SW 1271 (cell line): ENCODE measurements around the gene LMAN2L.

Source experiments
- DNase-seq, 2 experiments: peaks; one replicate each; lab custom pipeline; 2025; lab: John Stamatoyannopoulos, UW

Gene LMAN2L

GRCh38 chr2:96739633-96740428, at the start of gene LMAN2L:
LMAN2L (minus strand) TSS chr2:96740064; CDS start chr2:96740040, 24 bp downstream.
- DNase-seq: peak; percentile 97 to 99

- DNase-seq: no peak
Observed at GRCh38 chr2:96789245-96789617, 49.4 kb upstream of the LMAN2L start.

GRCh38 chr2:96788442-96789244, 48.8 kb upstream of the LMAN2L start:
- DNase-seq: no peak

GRCh38 chr2:96787411-96787810, 47.5 kb upstream of the LMAN2L start:
- DNase-seq: no peak

- no peak for DNase-seq
Observed at GRCh38 chr2:96783388-96783787, 43.5 kb upstream of the LMAN2L start.

- no peak for DNase-seq
Observed at GRCh38 chr2:96775160-96775559, 35.3 kb upstream of the LMAN2L start.

- DNase-seq: no peak
Observed at GRCh38 chr2:96773922-96774321, 34.1 kb upstream of the LMAN2L start.

GRCh38 chr2:96772903-96773671, 33.2 kb upstream of the LMAN2L start:
- no peak for DNase-seq

GRCh38 chr2:96771796-96772618, 32.1 kb upstream of the LMAN2L start:
- no peak for DNase-seq

- DNase-seq: no peak
Observed at GRCh38 chr2:96770442-96771202, 30.8 kb upstream of the LMAN2L start.

GRCh38 chr2:96769814-96770213, 29.9 kb upstream of the LMAN2L start:
- DNase-seq: no peak

- DNase-seq: no peak
Observed at GRCh38 chr2:96768083-96768561, 28.3 kb upstream of the LMAN2L start.

- DNase-seq: no peak
Observed at GRCh38 chr2:96767135-96767871, 27.4 kb upstream of the LMAN2L start.

GRCh38 chr2:96764253-96764637, 24.4 kb upstream of the LMAN2L start:
- no peak for DNase-seq

GRCh38 chr2:96763511-96764252, 23.8 kb upstream of the LMAN2L start:
- DNase-seq: no peak

- no peak for DNase-seq
Observed at GRCh38 chr2:96762529-96763311, 22.9 kb upstream of the LMAN2L start.

GRCh38 chr2:96760986-96761832, 21.3 kb upstream of the LMAN2L start:
- DNase-seq: no peak
